ENCODE results near the gene NEURL3.

Gene NEURL3

DNA sequence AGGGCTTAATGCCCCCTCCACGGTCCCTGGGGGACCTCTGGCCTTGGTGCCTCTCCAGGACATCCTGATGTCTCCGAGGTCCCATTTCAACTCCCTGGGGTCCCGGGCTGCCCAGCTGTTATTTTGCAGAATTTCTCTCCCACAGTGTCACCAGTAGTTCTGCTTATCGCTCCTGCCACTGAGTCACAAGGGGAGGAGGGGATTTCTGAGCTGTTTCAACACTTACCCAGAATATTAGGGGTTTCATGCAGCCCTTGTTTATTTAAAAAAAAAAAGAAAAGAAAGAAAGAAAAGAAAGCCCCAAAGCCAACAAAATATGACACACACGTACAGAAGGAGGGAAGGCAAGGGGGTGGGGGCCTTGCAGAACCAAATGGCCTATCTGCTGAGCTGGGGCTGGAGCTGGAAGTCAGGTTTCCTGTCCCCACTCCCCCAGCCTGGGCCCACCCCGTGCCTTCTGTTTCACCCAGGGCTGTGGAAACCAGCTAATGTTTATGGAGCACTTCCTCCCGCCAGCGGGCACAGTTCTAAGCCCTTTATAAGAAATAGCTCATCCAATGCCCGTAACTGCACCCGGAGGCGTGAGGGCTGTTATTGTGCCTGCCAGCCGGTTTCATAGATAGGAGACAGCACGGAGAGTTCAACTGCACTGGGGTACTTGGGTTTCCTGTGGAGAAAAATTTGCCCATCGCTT is 23.0 kb upstream of the NEURL3 start:
- peak in 1 of 3 donors; percentile 59 for DNase-seq (ENCODE audit: low read depth in 3 of 3, low spot score in 1 of 3)

DNA sequence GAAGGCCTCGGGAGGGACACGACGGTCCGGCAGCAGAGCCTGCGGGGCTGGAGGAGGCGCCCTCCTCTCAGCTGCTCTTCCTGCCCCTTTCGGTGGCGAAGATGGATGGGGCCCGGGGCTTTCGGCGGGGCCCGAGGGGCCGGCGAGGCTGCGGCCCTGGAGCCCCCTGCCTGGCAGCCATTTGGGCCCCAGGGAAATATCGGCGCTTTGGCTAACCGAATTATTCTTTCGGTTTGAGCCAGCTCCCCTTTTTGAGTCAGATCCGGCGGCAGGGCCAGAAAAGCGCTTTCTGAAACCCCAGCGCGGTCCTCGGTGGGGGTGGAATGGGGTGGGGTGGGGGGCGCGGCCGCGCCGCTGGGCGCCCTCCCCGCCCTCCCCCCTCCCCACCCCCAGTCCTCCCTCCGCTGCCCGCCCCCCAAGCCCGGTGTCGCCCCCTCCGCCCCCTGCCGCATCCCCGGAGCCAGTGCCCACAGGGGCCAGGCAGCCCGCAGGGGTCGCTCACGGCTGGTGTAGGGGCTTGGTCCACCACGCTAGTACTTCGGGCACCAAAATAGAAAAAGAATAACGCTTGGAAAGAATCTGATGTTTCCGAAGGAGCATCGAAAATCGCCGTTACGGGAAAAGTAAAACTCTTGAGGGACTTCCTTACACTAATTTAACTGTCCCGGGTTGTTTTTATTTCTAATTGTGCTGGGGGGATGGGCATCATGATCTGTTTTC is 22.3 kb upstream of the NEURL3 start:
- peak in 1 of 3 donors; percentile 54 for DNase-seq (ENCODE audit: low read depth in 3 of 3, low spot score in 1 of 3)

DNA sequence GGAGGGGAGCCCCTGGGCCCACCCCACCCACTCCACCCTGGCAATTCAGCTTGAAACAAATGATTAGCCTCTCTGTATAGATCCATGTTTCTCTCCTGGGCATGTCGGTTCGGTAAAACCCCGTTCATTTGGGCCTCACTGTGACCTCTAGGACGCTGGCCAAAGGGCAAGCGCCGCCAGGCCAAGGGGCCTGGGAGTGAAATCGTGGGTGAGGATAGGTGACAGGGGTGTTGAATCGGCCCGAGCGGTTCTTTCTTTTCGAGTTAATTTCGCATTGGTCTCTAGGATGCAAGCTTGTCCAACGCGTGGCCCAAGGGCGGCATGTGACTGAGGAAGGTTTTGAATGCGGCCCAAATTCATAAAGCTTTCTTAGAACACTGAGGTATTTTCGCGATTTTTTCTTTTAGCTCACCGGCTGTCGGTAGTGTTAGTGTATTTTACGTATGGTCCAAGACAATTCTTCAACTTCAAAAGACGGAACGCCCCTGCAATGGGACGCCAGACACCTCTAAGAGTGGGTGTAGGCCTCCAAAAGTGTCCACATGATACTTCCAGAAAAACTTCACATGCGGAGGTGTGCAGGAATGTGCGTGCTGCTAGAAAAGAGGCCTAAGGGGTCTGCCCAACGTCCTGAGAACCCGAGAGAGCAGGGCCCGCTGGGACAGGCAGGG is 21.6 kb upstream of the NEURL3 start:
- no peak for DNase-seq (ENCODE audit: low read depth in 3 of 3, low spot score in 1 of 3)

- no peak for DNase-seq (ENCODE audit: low read depth in 3 of 3, low spot score in 1 of 3)
Measured at GRCh38 chr2:96526101-96526591, 21.0 kb upstream of the NEURL3 start.

DNA sequence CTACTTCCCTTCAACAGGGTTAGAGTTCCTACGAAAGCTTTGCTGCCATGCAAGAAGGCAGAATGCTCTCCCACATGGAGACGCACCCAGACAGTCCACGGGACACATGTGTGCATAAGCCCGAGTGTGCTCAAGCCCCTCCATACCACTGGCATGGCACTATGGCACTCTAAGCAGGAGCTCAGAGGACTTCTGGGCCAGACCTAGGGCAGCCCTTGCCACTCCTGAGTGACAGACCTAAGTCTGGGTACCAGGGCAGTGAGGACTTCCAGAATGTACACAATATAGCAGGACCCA is 20.0 kb upstream of the NEURL3 start:
- DNase-seq (ENCODE audit: low read depth in 3 of 3, low spot score in 1 of 3): no peak

GRCh38 chr2:96524482-96525210 is 19.5 kb upstream of the NEURL3 start:
- no peak for DNase-seq (ENCODE audit: low read depth in 3 of 3, low spot score in 1 of 3)

DNA sequence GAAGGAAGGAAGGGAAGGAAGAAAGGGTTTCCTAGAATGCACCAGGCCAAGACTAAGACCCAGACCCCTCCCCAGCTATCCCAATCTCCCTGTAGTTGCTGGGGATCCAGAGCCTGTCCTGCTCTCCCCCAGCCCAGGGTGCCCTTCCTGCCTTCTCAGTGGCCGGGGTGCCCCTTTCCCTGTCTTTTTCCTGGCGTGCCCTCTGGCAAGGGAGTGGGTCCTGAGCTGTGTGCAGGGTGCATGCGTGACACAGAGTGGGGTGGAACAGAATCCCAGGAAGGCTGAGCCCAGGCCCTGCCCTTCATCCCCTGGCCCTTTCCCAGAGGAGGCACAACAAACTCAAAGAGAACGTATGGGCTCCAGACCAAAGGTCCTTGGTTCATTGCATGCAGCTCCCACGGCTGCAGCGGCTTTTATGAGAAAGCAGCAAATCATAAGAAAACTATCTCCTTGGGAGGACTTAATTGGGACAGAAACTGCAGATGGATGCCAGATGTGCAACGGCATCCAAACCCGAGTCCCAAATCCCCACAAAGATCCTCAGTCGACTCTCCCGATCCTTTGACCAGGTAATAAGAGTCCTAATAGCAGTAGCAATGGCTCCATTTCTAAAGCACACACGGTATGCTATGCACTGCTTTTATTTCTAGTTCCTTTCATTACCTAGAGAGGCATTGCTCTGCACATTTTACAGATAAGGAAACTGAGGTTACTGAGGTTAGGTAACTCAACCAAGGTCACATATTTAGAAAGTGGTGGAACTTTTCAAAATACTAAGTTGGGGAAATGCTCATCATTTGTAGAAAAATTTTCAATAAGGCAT is 18.7 kb upstream of the NEURL3 start:
- DNase-seq (ENCODE audit: low read depth in 3 of 3, low spot score in 1 of 3): no peak

DNA sequence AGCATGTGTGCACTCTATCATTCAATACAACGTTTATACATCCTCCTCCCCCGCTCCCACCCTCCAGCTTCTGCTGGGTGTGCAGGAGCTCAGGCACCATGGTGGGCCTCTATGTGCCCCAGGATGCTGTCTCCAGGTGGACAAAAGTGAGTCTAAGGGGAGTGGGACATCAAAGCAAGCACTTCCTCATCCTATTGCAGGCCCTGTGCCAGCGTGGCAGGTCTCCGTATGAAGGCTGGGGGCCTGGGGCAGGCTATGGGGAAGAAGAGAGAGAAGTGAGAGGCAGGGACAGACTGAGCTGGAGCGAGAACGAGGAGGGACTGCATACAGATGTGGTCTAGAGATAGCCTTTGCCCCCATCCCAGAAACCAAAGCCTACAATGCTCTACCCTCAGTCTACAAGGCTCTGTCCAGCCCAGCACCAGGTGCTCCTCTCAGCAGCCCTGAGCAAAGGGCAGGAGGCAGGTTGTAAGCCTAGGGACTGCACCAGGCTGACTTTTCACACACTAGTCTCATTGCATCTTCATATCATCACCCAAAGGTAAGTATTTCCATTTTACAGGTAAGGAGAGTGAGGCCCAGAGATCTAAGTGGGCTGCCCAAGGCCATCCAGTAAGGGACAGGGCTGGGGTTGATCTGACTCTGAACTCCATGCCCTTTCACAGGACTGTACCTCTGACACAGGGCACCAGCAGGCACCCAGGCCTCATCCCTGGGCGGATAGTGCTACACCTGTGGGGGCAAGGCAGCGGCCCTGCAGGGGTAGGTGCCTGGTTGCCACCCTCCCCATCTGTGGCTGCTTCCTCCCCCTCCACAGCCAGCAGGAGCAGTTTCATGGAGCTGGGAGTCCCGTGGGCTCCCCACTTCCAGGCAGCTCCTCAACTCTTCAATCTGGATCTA is 17.4 kb upstream of the NEURL3 start:
- DNase-seq (ENCODE audit: low read depth in 3 of 3, low spot score in 1 of 3): no peak

GRCh38 chr2:96521219-96521618 is 16.1 kb upstream of the NEURL3 start:
- no peak for DNase-seq (ENCODE audit: low read depth in 3 of 3, low spot score in 1 of 3)

DNA sequence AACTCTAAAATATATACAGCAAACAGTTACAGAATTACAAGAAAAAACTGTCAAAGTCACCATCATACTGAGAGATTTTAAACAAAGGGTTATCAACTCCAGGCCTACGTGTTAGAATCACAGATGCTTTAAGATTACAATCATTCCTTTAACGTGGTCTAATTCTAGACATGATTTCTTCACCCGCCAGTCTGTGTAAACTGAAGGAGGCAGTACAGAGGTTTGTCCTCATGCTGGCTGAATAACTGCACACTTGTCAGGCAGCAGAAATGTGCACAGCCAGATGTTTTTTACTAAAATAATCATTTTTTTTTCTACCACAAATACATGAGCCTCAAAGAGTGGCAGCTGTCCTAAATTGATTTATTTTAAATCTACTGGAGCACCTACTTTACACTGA is 15.5 kb upstream of the NEURL3 start:
- DNase-seq (ENCODE audit: low read depth in 3 of 3, low spot score in 1 of 3): no peak

DNA sequence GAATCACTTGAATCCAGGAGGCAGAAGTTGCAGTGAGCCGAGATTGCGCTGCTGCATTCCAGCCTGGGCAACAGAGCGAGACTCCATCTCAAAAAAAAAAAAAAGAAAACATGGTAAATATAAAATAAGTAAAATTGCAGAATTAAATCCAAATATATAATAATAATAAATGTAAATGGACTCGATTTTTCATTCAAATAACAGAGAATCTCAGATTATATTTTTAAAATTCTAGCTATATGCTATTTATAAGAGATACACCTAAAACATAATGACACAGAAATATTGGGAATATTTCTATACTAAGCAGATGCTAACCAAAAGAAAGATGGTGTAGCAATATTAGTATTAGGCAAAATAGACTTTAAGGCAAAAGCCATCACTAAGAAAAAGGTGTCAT is 15.1 kb upstream of the NEURL3 start:
- DNase-seq (ENCODE audit: low read depth in 3 of 3, low spot score in 1 of 3): no peak

GRCh38 chr2:96517079-96517478 is 11.9 kb upstream of the NEURL3 start:
- no peak for DNase-seq (ENCODE audit: low read depth in 3 of 3, low spot score in 1 of 3)

- no peak for DNase-seq (ENCODE audit: low read depth in 3 of 3, low spot score in 1 of 3)
Measured at GRCh38 chr2:96514521-96514920, 9.4 kb upstream of the NEURL3 start.

GRCh38 chr2:96512341-96512740 is 7.2 kb upstream of the NEURL3 start:
- no peak for DNase-seq (ENCODE audit: low read depth in 3 of 3, low spot score in 1 of 3)

GRCh38 chr2:96511851-96512250 is 6.7 kb upstream of the NEURL3 start:
- no peak for DNase-seq (ENCODE audit: low read depth in 3 of 3, low spot score in 1 of 3)

- no peak for DNase-seq (ENCODE audit: low read depth in 3 of 3, low spot score in 1 of 3)
Measured at GRCh38 chr2:96510931-96511595, 5.9 kb upstream of the NEURL3 start.

DNA sequence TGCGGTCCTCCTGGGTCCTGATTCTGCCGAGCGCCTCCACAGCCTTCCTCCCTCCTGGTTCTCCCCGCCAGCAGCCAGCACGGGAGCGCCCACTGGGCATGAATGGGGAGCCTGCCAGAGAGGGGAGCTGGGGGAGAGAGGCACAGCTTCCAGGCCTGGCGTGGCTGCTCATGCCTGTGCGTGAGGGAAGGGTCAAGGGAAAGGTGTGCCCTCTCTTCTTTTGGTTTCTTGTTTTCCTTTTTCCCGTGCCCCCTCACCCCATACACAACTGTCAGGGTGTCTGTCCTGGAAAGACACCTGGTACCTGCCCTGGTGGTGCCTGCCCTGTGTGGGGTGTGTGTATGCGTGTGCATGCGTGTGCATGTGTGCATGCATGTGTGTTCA is 4.7 kb upstream of the NEURL3 start:
- DNase-seq (ENCODE audit: low read depth in 3 of 3, low spot score in 1 of 3): no peak

- DNase-seq (ENCODE audit: low read depth in 3 of 3, low spot score in 1 of 3): peak in 1 of 3 donors; percentile 47
Measured at GRCh38 chr2:96509114-96509846, 4.1 kb upstream of the NEURL3 start.
